ENCODE data around the gene HIVEP3. TPM values are rescaled to one million over a fixed set of nuclear protein-coding genes. Genes with fewer than 3 reads are reported as not detected.

The HIVEP3 gene
- total RNA-seq, 4 donors from 2014 or later, result 4.6 to 8.3 (median 6.5) TPM

DNA sequence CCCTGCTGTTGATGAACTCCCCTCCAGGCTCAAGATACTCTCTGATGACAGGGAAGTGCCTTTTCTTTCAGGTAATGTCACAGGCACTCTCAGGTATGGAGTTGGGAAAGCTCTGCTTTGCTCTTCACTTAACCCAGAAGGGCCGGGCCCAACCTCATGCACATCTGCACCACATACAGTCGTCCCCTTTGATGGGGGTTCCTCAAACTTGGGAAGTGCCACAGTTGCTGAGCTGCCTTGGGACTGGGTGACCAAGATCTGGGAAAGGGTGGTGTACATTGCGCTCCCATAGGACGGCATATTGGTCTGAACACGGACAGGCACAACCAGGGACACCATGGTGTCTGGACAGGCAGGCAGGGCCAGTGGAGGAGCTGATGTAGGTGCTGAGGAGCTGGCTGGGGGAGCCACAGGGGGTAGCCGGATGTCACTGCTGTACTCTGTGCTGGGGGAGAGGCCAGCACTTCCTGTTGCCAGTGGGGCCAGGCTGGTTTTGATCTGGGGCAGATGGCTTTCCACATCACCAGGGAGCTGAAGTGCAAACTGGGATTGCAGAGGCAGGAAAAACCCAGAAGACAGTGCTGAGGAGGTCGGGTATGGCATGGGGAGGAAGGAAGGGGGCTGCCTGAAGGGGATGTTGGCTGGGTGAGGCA is 338.1 kb downstream of the HIVEP3 start:
- H3K27ac ChIP-seq, result no peak overlapping the region
- H3K4me1 ChIP-seq, result no peaks in the 10 kb centered on the region
- no peaks in the 10 kb centered on the region for H3K27me3 ChIP-seq
- H3K9me3 ChIP-seq, result no peaks in the 10 kb centered on the region
- no peak for DNase-seq
- no peak overlapping the region for H3K4me3 ChIP-seq
- no peaks in the 10 kb centered on the region for H3K36me3 ChIP-seq
- TF ChIP-seq CTCF (IDR thresholded peaks at IDR 0.05) (no peak), POLR2A (IDR thresholded peaks at IDR 0.05) (no peak)

DNA sequence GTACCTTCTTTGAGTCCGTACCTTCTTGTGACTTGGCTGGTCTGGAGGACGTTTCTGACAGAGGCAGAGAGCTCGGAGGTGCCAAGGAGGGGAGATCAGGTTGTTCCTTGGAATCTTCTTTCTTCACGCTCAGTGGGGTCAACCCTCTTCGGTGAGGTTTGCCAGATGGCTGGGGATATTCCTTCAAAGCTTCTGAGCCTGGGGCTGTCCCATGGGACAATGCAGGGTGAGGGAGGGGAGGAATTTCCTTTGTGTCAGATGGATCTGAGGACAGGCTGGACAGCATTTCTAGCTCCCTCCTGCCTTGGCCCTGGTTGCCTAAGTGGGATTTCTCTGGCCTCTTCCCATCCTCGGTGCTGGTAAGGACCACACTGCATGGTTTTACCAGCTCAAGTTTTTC is 338.7 kb downstream of the HIVEP3 start:
- Histone ChIP-seq H3K27me3 (no peaks in the 10 kb centered on the region), H3K27ac (no peak overlapping the region), H3K9me3 (no peaks in the 10 kb centered on the region), H3K4me3 (no peak overlapping the region), H3K36me3 (no peaks in the 10 kb centered on the region), H3K4me1 (no peaks in the 10 kb centered on the region)
- TF ChIP-seq CTCF (IDR thresholded peaks at IDR 0.05) (no peak), POLR2A (IDR thresholded peaks at IDR 0.05) (no peak)
- DNase-seq, result no peak

DNA sequence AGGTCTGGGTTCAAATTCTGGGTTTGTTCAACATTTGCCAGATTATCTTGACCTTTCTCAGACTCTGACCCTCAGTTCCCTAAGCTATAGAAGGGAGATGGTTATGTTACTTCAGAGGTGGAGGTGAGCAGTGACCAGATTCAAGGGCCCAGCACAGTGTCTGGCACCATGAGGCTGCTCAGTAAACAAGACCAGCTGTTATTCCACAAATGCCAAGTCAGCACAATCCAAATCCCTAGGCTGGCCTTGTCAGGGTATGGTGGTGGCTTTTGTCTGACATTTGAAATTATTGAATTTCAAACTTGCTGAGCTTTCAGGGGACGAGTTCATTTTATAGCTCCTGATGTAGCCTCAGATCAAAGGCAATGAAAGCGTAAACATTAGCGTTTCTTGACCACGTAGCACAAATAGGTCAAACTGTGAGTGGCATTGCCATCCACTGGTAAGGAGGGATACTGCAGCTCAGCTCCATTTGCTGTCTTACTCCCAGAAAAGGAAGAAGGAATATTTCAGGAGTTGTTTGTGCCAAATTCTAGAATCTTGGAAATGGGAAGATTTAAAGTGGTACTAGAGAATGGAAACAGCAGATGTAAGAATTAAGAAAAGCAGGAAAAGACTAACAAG is 339.9 kb downstream of the HIVEP3 start:
- no peak overlapping the region for H3K4me3 ChIP-seq
- no peaks in the 10 kb centered on the region for H3K4me1 ChIP-seq
- peak in 1 of 3 donors; percentile 61 for DNase-seq
- no peaks in the 10 kb centered on the region for H3K27me3 ChIP-seq
- no peaks in the 10 kb centered on the region for H3K36me3 ChIP-seq
- no peak overlapping the region for H3K27ac ChIP-seq
- H3K9me3 ChIP-seq, result no peaks in the 10 kb centered on the region
- TF ChIP-seq POLR2A (IDR thresholded peaks at IDR 0.05), result no peak
- peak in 5 of 6 experiments; percentile 13 to 90 (median 86) for TF ChIP-seq CTCF (IDR thresholded peaks at IDR 0.05)

- Histone ChIP-seq H3K4me3 (no peak overlapping the region), H3K4me1 (no peaks in the 10 kb centered on the region), H3K27ac (no peak overlapping the region), H3K36me3 (no peaks in the 10 kb centered on the region), H3K27me3 (no peaks in the 10 kb centered on the region), H3K9me3 (no peaks in the 10 kb centered on the region)
- no peak for TF ChIP-seq CTCF (IDR thresholded peaks at IDR 0.05)
- TF ChIP-seq POLR2A (IDR thresholded peaks at IDR 0.05), result no peak
- no peak for DNase-seq
Observed at GRCh38 chr1:41576620-41577019, 342.1 kb downstream of the HIVEP3 start.

DNA sequence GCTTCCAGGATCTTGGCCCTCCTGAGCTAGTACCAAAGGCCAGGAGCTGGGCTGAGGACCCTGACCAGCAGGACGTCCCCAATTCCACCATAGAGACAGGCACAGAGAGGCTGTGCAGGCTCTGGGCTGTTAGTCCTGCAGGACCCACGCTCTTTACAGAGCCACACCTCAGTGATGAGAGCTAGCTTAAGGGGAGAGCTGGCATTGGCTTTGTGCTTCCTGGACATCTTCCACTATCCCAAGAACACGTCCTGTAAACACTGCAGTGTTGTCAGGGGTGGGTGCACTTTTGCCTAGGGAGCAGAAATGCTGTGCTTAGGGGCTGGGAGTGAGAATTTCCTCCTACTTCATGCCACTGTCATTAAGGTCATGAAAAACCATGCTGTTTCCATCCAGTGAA is 342.5 kb downstream of the HIVEP3 start:
- TF ChIP-seq POLR2A (IDR thresholded peaks at IDR 0.05) (no peak), CTCF (IDR thresholded peaks at IDR 0.05) (no peak)
- H3K9me3 ChIP-seq, result no peaks in the 10 kb centered on the region

More for the DNA sequence above, 342.5 kb downstream of the HIVEP3 start:
- no peaks in the 10 kb centered on the region for H3K4me1 ChIP-seq
- H3K36me3 ChIP-seq, result no peaks in the 10 kb centered on the region
- no peak for DNase-seq
- H3K27me3 ChIP-seq, result no peaks in the 10 kb centered on the region
- no peak overlapping the region for H3K4me3 ChIP-seq
- H3K27ac ChIP-seq, result no peak overlapping the region
